Keratinocyte (primary cell): ENCODE data around the gene LRFN5. TPM values are rescaled to one million over a fixed set of nuclear protein-coding genes. Genes with fewer than 3 reads are reported as not detected.

Source experiments
- DNase-seq: peaks from one replicate; pipeline ENCODE4 v3.0.0-alpha.2; 2011; ENCODE audit warnings: low read depth, missing footprints, low spot score
- FAIRE-seq: peaks from 2 replicates; lab custom pipeline; 2011; peaks lifted over from hg19 to GRCh38; lab: Jason Lieb, UNC
- H2AFZ ChIP-seq: 2 replicates; pipeline ENCODE4 v1.6.0; 2012; ENCODE audit warnings: low read length, control low read depth, inconsistent platforms; ENCODE audit not compliant: control insufficient read depth
- H3K27ac ChIP-seq: 2 replicates; pipeline ENCODE4 v1.5.1; 2011; ENCODE audit warnings: low read length; ENCODE audit not compliant: control insufficient read depth, insufficient read depth
- H3K27me3 ChIP-seq: 3 replicates; pipeline ENCODE4 v1.6.0; 2011; ENCODE audit warnings: low read length; ENCODE audit not compliant: control insufficient read depth, insufficient read depth; ENCODE audit errors: extremely low read depth
- H3K36me3 ChIP-seq, 2 experiments: 2 replicates in 1 of 2; 3 replicates in 1 of 2; pipeline ENCODE4 v1.5.1; 2011; ENCODE audit warnings: low read length in 2 of 2, mild to moderate bottlenecking in 1 of 2; ENCODE audit not compliant: control insufficient read depth in 2 of 2, insufficient read depth in 2 of 2; ENCODE audit errors: extremely low read depth in 1 of 2
- H3K4me1 ChIP-seq: 3 replicates; pipeline ENCODE4 v1.5.1; 2011; ENCODE audit warnings: low read length; ENCODE audit not compliant: control insufficient read depth, insufficient read depth; ENCODE audit errors: extremely low read depth
- H3K4me2 ChIP-seq: 3 replicates; pipeline ENCODE4 v1.6.0; 2011; ENCODE audit warnings: low read depth, low read length; ENCODE audit not compliant: control insufficient read depth, insufficient read depth; ENCODE audit errors: extremely low read depth
- H3K4me3 ChIP-seq, 3 experiments: fragments of 200-600 bp in 1 of 3; sonication (generic) in 1 of 3; 2 replicates in 2 of 3; 3 replicates in 1 of 3; pipeline ENCODE4 v1.5.1; 2011 to 2016; ENCODE audit warnings: low read length in 3 of 3, mild to moderate bottlenecking in 3 of 3, control low read depth in 2 of 3, inconsistent platforms in 1 of 3, low read depth in 1 of 3, mixed read lengths in 1 of 3, mixed run types in 1 of 3, moderate library complexity in 1 of 3; ENCODE audit not compliant: control insufficient read depth in 2 of 3, insufficient read depth in 2 of 3; ENCODE audit errors: extremely low read depth in 1 of 3
- H3K79me2 ChIP-seq: 2 replicates; pipeline ENCODE4 v1.6.0; 2012; ENCODE audit warnings: low read length; ENCODE audit not compliant: control insufficient read depth, insufficient read depth
- H3K9ac ChIP-seq: 3 replicates; pipeline ENCODE4 v1.6.0; 2011; ENCODE audit warnings: low read length; ENCODE audit not compliant: control insufficient read depth, insufficient read depth; ENCODE audit errors: extremely low read depth
- H3K9me1 ChIP-seq: 3 replicates; pipeline ENCODE4 v1.6.0; 2011; ENCODE audit warnings: low read length; ENCODE audit not compliant: control insufficient read depth, insufficient read depth; ENCODE audit errors: extremely low read depth
- H3K9me3 ChIP-seq: 2 replicates; pipeline ENCODE4 v1.5.1; 2012; ENCODE audit warnings: low read depth, low read length; ENCODE audit not compliant: control insufficient read depth
- H4K20me1 ChIP-seq: 3 replicates; pipeline ENCODE4 v1.6.0; 2011; ENCODE audit warnings: low read length; ENCODE audit not compliant: control insufficient read depth, insufficient read depth; ENCODE audit errors: extremely low read depth
- CTCF ChIP-seq, 3 experiments: IDR thresholded peaks in 1 of 3; conservative IDR thresholded peaks in 1 of 3; optimal IDR thresholded peaks in 1 of 3; 2 replicates in 2 of 3; 3 replicates in 1 of 3; pipeline versions ENCODE3 to v1.5.1; 2011; ENCODE audit warnings: low read length in 3 of 3, mild to moderate bottlenecking in 3 of 3, moderate library complexity in 2 of 3, control low read depth in 1 of 3, inconsistent platforms in 1 of 3; ENCODE audit not compliant: insufficient read depth in 2 of 3; ENCODE audit errors: extremely low read depth in 1 of 3
- EZH2 ChIP-seq: IDR thresholded peaks from one replicate; pipeline ENCODE4 v1.6.1; 2012; ENCODE audit warnings: inconsistent platforms, mild to moderate bottlenecking, low read length, moderate library complexity
- dilution Hi-C: fragments of 300-500 bp; cut with MboI; formaldehyde crosslinking; loops from one replicate; pipeline ENCODE4 v1.7.0; 2020; ENCODE audit warnings: low sequenced_read_pairs; ENCODE audit not compliant: extremely low pct_ligation_motif_present
- polyA plus RNA-seq, 5 experiments: library from polyadenylated mRNA; depleted of rRNA in 3 of 5; stranded (reverse) in 3 of 5; stranded (forward) in 1 of 5; unstranded in 1 of 5; fragments of >200 nt; gene quantifications; 1 replicate in 1 of 5; 2 replicates in 3 of 5; 3 replicates in 1 of 5; pipeline versions ENCODE4 v1.2.1 to v1.2.3, GENCODE V29; 2011 to 2012; ENCODE audit warnings: missing spikeins in 2 of 5, low read depth in 1 of 5, low replicate concordance in 1 of 5

Gene LRFN5
- polyA plus RNA-seq, 1 donor (not counting 4 experiments of a cell fraction or from before 2014, with no cell fraction given): not detected

GRCh38 chr14:41817626-41818025 is 210.9 kb downstream of the LRFN5 start:
- Histone ChIP-seq H3K36me3 (no peaks in the 10 kb centered on the region), H3K9me3 (no peaks in the 10 kb centered on the region), H3K4me3 (no peak overlapping the region), H3K9ac (no peak overlapping the region), H3K9me1 (no peaks in the 10 kb centered on the region), H3K27ac (no peak overlapping the region), H3K27me3 (no peaks in the 10 kb centered on the region), H3K79me2 (no peaks in the 10 kb centered on the region), H2AFZ (no peak overlapping the region), H4K20me1 (no peaks in the 10 kb centered on the region), H3K4me1 (no peaks in the 10 kb centered on the region), H3K4me2 (no peak overlapping the region)
- no peak for TF ChIP-seq CTCF (optimal IDR thresholded peaks at IDR 0.05 in 1 of 3, IDR thresholded peaks at IDR 0.05 in 1 of 3, conservative IDR thresholded peaks at IDR 0.05 in 1 of 3; ENCODE audit: extremely low read depth in 1 of 3, insufficient read depth in 2 of 3, low read length in 3 of 3)
- TF ChIP-seq EZH2: no peak
- dilution Hi-C loops: no loop called here
- FAIRE-seq (no peak), DNase-seq (no peak)

GRCh38 chr14:41824441-41824840 is 217.8 kb downstream of the LRFN5 start:
- H3K4me3 ChIP-seq: no peak overlapping the region
- no peaks in the 10 kb centered on the region for H3K9me1 ChIP-seq
- no peaks in the 10 kb centered on the region for H3K9me3 ChIP-seq
- H3K79me2 ChIP-seq: no peaks in the 10 kb centered on the region
- dilution Hi-C loops: no loop called here
- no peak overlapping the region for H3K4me2 ChIP-seq
- DNase-seq (no peak), FAIRE-seq (no peak)
- no peaks in the 10 kb centered on the region for H3K27me3 ChIP-seq
- H3K36me3 ChIP-seq: no peaks in the 10 kb centered on the region
- H3K9ac ChIP-seq: no peak overlapping the region
- TF ChIP-seq EZH2: no peak
- no peak for TF ChIP-seq CTCF (optimal IDR thresholded peaks at IDR 0.05 in 1 of 3, IDR thresholded peaks at IDR 0.05 in 1 of 3, conservative IDR thresholded peaks at IDR 0.05 in 1 of 3; ENCODE audit: extremely low read depth in 1 of 3, insufficient read depth in 2 of 3, low read length in 3 of 3)
- no peak overlapping the region for H3K27ac ChIP-seq
- no peaks in the 10 kb centered on the region for H3K4me1 ChIP-seq
- H4K20me1 ChIP-seq: no peaks in the 10 kb centered on the region
- no peak overlapping the region for H2AFZ ChIP-seq
